Measurements from ENCODE around the gene ADAMTS14.

The ADAMTS14 gene

GRCh38 chr10:70785190-70785589, 112.9 kb downstream of the ADAMTS14 start, which contains the start of gene TBATA:
Gene TBATA, minus strand, starts transcription at chr10:70785377. Its CDS starts 1,998 bp downstream, at chr10:70783379.
- Histone ChIP-seq H3K36me3 (ENCODE audit: control insufficient read depth in 1 of 2, insufficient read depth in 2 of 2, low read length in 2 of 2) (no peaks in the 10 kb centered on the region), H3K27me3 (ENCODE audit: low read depth, low read length) (no peaks in the 10 kb centered on the region), H3K27ac (ENCODE audit: low read length) (no peak within 1 kb of the TSS), H3K4me1 (ENCODE audit: control insufficient read depth in 1 of 2, insufficient read depth in 2 of 2, low read length in 2 of 2) (no peaks in the 10 kb centered on the region), H3K9me3 (ENCODE audit: control insufficient read depth in 1 of 2, low read length in 2 of 2) (peaks cover 0 to 5% of the 10 kb centered on the region in 2 donors), H3K4me3 (ENCODE audit: low read depth in 1 of 2, low read length in 2 of 2) (no peak within 1 kb of the TSS)

GRCh38 chr10:70786799-70787415, 114.6 kb downstream of the ADAMTS14 start:
- Histone ChIP-seq H3K4me3 (ENCODE audit: low read depth in 1 of 2, low read length in 2 of 2) (no peak overlapping the region), H3K9me3 (ENCODE audit: control insufficient read depth in 1 of 2, low read length in 2 of 2) (peaks cover 0 to 5% of the 10 kb centered on the region in 2 donors), H3K36me3 (ENCODE audit: control insufficient read depth in 1 of 2, insufficient read depth in 2 of 2, low read length in 2 of 2) (no peaks in the 10 kb centered on the region), H3K4me1 (ENCODE audit: control insufficient read depth in 1 of 2, insufficient read depth in 2 of 2, low read length in 2 of 2) (no peaks in the 10 kb centered on the region), H3K27ac (ENCODE audit: low read length) (no peak overlapping the region), H3K27me3 (ENCODE audit: low read depth, low read length) (no peaks in the 10 kb centered on the region)

- no peaks in the 10 kb centered on the region for H3K36me3 ChIP-seq (ENCODE audit: control insufficient read depth in 1 of 2, insufficient read depth in 2 of 2, low read length in 2 of 2)
- no peaks in the 10 kb centered on the region for H3K4me1 ChIP-seq (ENCODE audit: control insufficient read depth in 1 of 2, insufficient read depth in 2 of 2, low read length in 2 of 2)
- H3K4me3 ChIP-seq (ENCODE audit: low read depth in 1 of 2, low read length in 2 of 2): no peak overlapping the region
- no peak overlapping the region for H3K27ac ChIP-seq (ENCODE audit: low read length)
- H3K27me3 ChIP-seq (ENCODE audit: low read depth, low read length): no peaks in the 10 kb centered on the region
- H3K9me3 ChIP-seq (ENCODE audit: control insufficient read depth in 1 of 2, low read length in 2 of 2): peaks cover 0 to 5% of the 10 kb centered on the region in 2 donors
Measured at GRCh38 chr10:70791386-70792039, 119.2 kb downstream of the ADAMTS14 start.

GRCh38 chr10:70795613-70796012, 123.3 kb downstream of the ADAMTS14 start:
- no peak overlapping the region for H3K4me3 ChIP-seq (ENCODE audit: low read depth in 1 of 2, low read length in 2 of 2)
- no peaks in the 10 kb centered on the region for H3K27me3 ChIP-seq (ENCODE audit: low read depth, low read length)
- no peak overlapping the region for H3K27ac ChIP-seq (ENCODE audit: low read length)
- H3K9me3 ChIP-seq (ENCODE audit: control insufficient read depth in 1 of 2, low read length in 2 of 2): no peaks in the 10 kb centered on the region
- no peaks in the 10 kb centered on the region for H3K4me1 ChIP-seq (ENCODE audit: control insufficient read depth in 1 of 2, insufficient read depth in 2 of 2, low read length in 2 of 2)
- H3K36me3 ChIP-seq (ENCODE audit: control insufficient read depth in 1 of 2, insufficient read depth in 2 of 2, low read length in 2 of 2): no peaks in the 10 kb centered on the region

GRCh38 chr10:70797840-70798239, 125.5 kb downstream of the ADAMTS14 start:
- Histone ChIP-seq H3K27ac (ENCODE audit: low read length) (no peak overlapping the region), H3K9me3 (ENCODE audit: control insufficient read depth in 1 of 2, low read length in 2 of 2) (no peaks in the 10 kb centered on the region), H3K36me3 (ENCODE audit: control insufficient read depth in 1 of 2, insufficient read depth in 2 of 2, low read length in 2 of 2) (no peaks in the 10 kb centered on the region), H3K4me1 (ENCODE audit: control insufficient read depth in 1 of 2, insufficient read depth in 2 of 2, low read length in 2 of 2) (no peaks in the 10 kb centered on the region), H3K27me3 (ENCODE audit: low read depth, low read length) (no peaks in the 10 kb centered on the region), H3K4me3 (ENCODE audit: low read depth in 1 of 2, low read length in 2 of 2) (no peak overlapping the region)

- Histone ChIP-seq H3K9me3 (ENCODE audit: control insufficient read depth in 1 of 2, low read length in 2 of 2) (no peaks in the 10 kb centered on the region), H3K27ac (ENCODE audit: low read length) (no peak overlapping the region), H3K27me3 (ENCODE audit: low read depth, low read length) (no peaks in the 10 kb centered on the region), H3K4me1 (ENCODE audit: control insufficient read depth in 1 of 2, insufficient read depth in 2 of 2, low read length in 2 of 2) (no peaks in the 10 kb centered on the region), H3K4me3 (ENCODE audit: low read depth in 1 of 2, low read length in 2 of 2) (no peak overlapping the region), H3K36me3 (ENCODE audit: control insufficient read depth in 1 of 2, insufficient read depth in 2 of 2, low read length in 2 of 2) (no peaks in the 10 kb centered on the region)
Measured at GRCh38 chr10:70799124-70799523, 126.8 kb downstream of the ADAMTS14 start.

GRCh38 chr10:70801854-70802253, 129.5 kb downstream of the ADAMTS14 start:
- Histone ChIP-seq H3K4me3 (ENCODE audit: low read depth in 1 of 2, low read length in 2 of 2) (no peak overlapping the region), H3K36me3 (ENCODE audit: control insufficient read depth in 1 of 2, insufficient read depth in 2 of 2, low read length in 2 of 2) (no peaks in the 10 kb centered on the region), H3K27me3 (ENCODE audit: low read depth, low read length) (no peaks in the 10 kb centered on the region), H3K4me1 (ENCODE audit: control insufficient read depth in 1 of 2, insufficient read depth in 2 of 2, low read length in 2 of 2) (no peaks in the 10 kb centered on the region), H3K27ac (ENCODE audit: low read length) (no peak overlapping the region), H3K9me3 (ENCODE audit: control insufficient read depth in 1 of 2, low read length in 2 of 2) (no peaks in the 10 kb centered on the region)

GRCh38 chr10:70803775-70804420, 131.6 kb downstream of the ADAMTS14 start:
- no peaks in the 10 kb centered on the region for H3K36me3 ChIP-seq (ENCODE audit: control insufficient read depth in 1 of 2, insufficient read depth in 2 of 2, low read length in 2 of 2)
- H3K4me3 ChIP-seq (ENCODE audit: low read depth in 1 of 2, low read length in 2 of 2): no peak overlapping the region
- H3K27me3 ChIP-seq (ENCODE audit: low read depth, low read length): no peaks in the 10 kb centered on the region
- no peaks in the 10 kb centered on the region for H3K9me3 ChIP-seq (ENCODE audit: control insufficient read depth in 1 of 2, low read length in 2 of 2)
- no peak overlapping the region for H3K27ac ChIP-seq (ENCODE audit: low read length)
- H3K4me1 ChIP-seq (ENCODE audit: control insufficient read depth in 1 of 2, insufficient read depth in 2 of 2, low read length in 2 of 2): no peaks in the 10 kb centered on the region

- Histone ChIP-seq H3K4me3 (ENCODE audit: low read depth in 1 of 2, low read length in 2 of 2) (no peak overlapping the region), H3K9me3 (ENCODE audit: control insufficient read depth in 1 of 2, low read length in 2 of 2) (no peaks in the 10 kb centered on the region), H3K36me3 (ENCODE audit: control insufficient read depth in 1 of 2, insufficient read depth in 2 of 2, low read length in 2 of 2) (no peaks in the 10 kb centered on the region), H3K4me1 (ENCODE audit: control insufficient read depth in 1 of 2, insufficient read depth in 2 of 2, low read length in 2 of 2) (no peaks in the 10 kb centered on the region), H3K27me3 (ENCODE audit: low read depth, low read length) (no peaks in the 10 kb centered on the region), H3K27ac (ENCODE audit: low read length) (no peak overlapping the region)
Measured at GRCh38 chr10:70804421-70804808, 132.1 kb downstream of the ADAMTS14 start.

- no peak overlapping the region for H3K4me3 ChIP-seq (ENCODE audit: low read depth in 1 of 2, low read length in 2 of 2)
- H3K27me3 ChIP-seq (ENCODE audit: low read depth, low read length): no peaks in the 10 kb centered on the region
- H3K4me1 ChIP-seq (ENCODE audit: control insufficient read depth in 1 of 2, insufficient read depth in 2 of 2, low read length in 2 of 2): no peaks in the 10 kb centered on the region
- no peak overlapping the region for H3K27ac ChIP-seq (ENCODE audit: low read length)
- no peaks in the 10 kb centered on the region for H3K9me3 ChIP-seq (ENCODE audit: control insufficient read depth in 1 of 2, low read length in 2 of 2)
- no peaks in the 10 kb centered on the region for H3K36me3 ChIP-seq (ENCODE audit: control insufficient read depth in 1 of 2, insufficient read depth in 2 of 2, low read length in 2 of 2)
Measured at GRCh38 chr10:70805619-70806215, 133.4 kb downstream of the ADAMTS14 start.

GRCh38 chr10:70806841-70807240, 134.5 kb downstream of the ADAMTS14 start:
- Histone ChIP-seq H3K4me3 (ENCODE audit: low read depth in 1 of 2, low read length in 2 of 2) (no peak overlapping the region), H3K27me3 (ENCODE audit: low read depth, low read length) (no peaks in the 10 kb centered on the region), H3K4me1 (ENCODE audit: control insufficient read depth in 1 of 2, insufficient read depth in 2 of 2, low read length in 2 of 2) (no peaks in the 10 kb centered on the region), H3K9me3 (ENCODE audit: control insufficient read depth in 1 of 2, low read length in 2 of 2) (no peaks in the 10 kb centered on the region), H3K27ac (ENCODE audit: low read length) (no peak overlapping the region), H3K36me3 (ENCODE audit: control insufficient read depth in 1 of 2, insufficient read depth in 2 of 2, low read length in 2 of 2) (no peaks in the 10 kb centered on the region)
